ENCODE data around the gene TXNL4A.

GRCh38 chr18:79943608-79944125 lies 44.7 kb downstream of the TXNL4A start:
- TF ChIP-seq CTCF (IDR thresholded peaks at IDR 0.05; ENCODE audit: insufficient read depth, low read length, poor library complexity, severe bottlenecking), result no peak
- no peak for TF ChIP-seq EZH2phosphoT487 (conservative IDR thresholded peaks at IDR 0.05; ENCODE audit: low read length)

All from SU-DHL-6 (cell line).